GM12874 (cell line): ENCODE data around the gene ZER1.

Source experiments
- TF ChIP-seq, protein P1 (sequence below): IDR thresholded peaks from 2 replicates; pipeline ENCODE4 v1.5.1; 2011; ENCODE audit warnings: low read depth, mild to moderate bottlenecking, control low read depth, low read length, moderate library complexity; ENCODE audit not compliant: insufficient read depth

The ZER1 gene

DNA sequence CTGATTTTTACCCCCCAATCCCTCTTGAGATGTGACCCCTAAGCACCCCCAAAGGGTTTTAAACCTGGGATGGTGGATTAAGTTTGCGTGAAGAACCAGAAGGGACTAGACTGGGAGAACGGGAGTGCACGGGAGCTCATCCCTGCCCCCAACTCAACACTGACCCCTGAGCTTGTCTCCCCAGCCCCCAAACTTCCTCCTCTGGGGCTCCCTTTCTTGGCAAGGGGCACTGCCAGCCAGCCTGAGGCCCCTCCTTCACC, 87.7 kb downstream of the ZER1 start:
- TF ChIP-seq, protein P1, sequence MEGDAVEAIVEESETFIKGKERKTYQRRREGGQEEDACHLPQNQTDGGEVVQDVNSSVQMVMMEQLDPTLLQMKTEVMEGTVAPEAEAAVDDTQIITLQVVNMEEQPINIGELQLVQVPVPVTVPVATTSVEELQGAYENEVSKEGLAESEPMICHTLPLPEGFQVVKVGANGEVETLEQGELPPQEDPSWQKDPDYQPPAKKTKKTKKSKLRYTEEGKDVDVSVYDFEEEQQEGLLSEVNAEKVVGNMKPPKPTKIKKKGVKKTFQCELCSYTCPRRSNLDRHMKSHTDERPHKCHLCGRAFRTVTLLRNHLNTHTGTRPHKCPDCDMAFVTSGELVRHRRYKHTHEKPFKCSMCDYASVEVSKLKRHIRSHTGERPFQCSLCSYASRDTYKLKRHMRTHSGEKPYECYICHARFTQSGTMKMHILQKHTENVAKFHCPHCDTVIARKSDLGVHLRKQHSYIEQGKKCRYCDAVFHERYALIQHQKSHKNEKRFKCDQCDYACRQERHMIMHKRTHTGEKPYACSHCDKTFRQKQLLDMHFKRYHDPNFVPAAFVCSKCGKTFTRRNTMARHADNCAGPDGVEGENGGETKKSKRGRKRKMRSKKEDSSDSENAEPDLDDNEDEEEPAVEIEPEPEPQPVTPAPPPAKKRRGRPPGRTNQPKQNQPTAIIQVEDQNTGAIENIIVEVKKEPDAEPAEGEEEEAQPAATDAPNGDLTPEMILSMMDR, result no peak

DNA sequence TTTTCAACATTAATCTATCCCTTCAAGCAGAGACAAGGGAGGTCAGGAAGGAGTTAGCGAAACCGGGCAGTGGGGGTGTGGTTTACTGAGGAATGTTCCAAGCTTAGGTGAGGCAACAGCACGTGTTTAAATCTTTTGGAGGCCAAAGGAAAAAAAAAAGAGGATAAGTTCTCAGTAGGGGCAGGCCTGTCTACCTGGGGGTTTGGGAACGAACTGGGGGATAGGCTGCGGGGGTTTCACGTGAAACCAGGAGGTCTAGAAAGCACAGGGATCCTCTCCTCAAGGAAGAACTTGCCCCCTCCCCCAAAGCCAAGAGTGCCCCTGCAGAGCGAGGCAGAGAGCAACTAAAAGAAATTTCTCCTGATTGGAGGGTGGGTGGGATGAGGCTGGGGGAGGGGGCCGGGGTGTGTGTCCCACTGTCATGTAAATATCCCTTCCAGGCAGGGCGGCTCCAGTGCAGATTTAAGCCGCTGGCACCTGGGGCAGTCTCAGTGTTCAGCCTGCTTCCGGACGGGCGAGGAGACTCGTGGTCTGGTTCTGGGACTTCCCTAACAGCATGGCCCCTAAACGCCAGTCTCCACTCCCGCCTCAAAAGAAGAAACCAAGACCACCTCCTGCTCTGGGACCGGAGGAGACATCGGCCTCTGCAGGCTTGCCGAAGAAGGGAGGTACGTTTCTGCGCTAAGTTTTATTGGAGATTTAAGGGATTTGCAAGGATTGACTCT, 88.2 kb downstream of the ZER1 start:
- TF ChIP-seq, protein P1, result no peak
